Aorta (tissue), 5 donors: ENCODE measurements around the gene MRPL53. TPM values are rescaled to one million over a fixed set of nuclear protein-coding genes. Genes with fewer than 3 reads are reported as not detected.
A peak's percentile ranks its signal among the peaks of the same experiment; 100 is the strongest.

Experiments
- ATAC-seq: fragments of 200-7000 bp; cut with Tn5 transposase; one replicate; pipeline ENCODE4 v1.9.1; 2022; ENCODE audit warnings: moderate library complexity; ENCODE audit not compliant: low FRiP score
- DNase-seq, 2 donors: peaks; one replicate each; pipeline ENCODE4 v3.0.0-alpha.2; 2020
- H3K27ac ChIP-seq, 2 donors: one replicate each; pipeline ENCODE4 v1.5.1; 2013; ENCODE audit warnings: low read length in 2 of 2, mild to moderate bottlenecking in 2 of 2, moderate library complexity in 2 of 2, control low read depth in 1 of 2, inconsistent platforms in 1 of 2, low read depth in 1 of 2
- H3K27me3 ChIP-seq, 2 donors: one replicate each; pipeline ENCODE4 v1.6.1; 2013; ENCODE audit warnings: control low read depth in 1 of 2, low read length in 1 of 2, mild to moderate bottlenecking in 1 of 2, moderate library complexity in 1 of 2; ENCODE audit not compliant: insufficient read depth in 2 of 2, control insufficient read depth in 1 of 2
- H3K36me3 ChIP-seq, 2 donors: one replicate each; pipeline ENCODE4 v1.6.1; 2013; ENCODE audit warnings: control low read depth in 1 of 2, low read length in 1 of 2, mild to moderate bottlenecking in 1 of 2; ENCODE audit not compliant: insufficient read depth in 2 of 2, control insufficient read depth in 1 of 2
- H3K4me1 ChIP-seq, 2 donors: one replicate each; pipeline ENCODE4 v1.6.1; 2013; ENCODE audit warnings: low read length in 2 of 2, control low read depth in 1 of 2, mild to moderate bottlenecking in 1 of 2, moderate library complexity in 1 of 2; ENCODE audit not compliant: insufficient read depth in 2 of 2, control insufficient read depth in 1 of 2
- H3K4me3 ChIP-seq, 2 donors: one replicate each; pipeline ENCODE4 v1.5.1; 2013; ENCODE audit warnings: low read length in 2 of 2, control low read depth in 1 of 2, mild to moderate bottlenecking in 1 of 2
- H3K9me3 ChIP-seq: one replicate; pipeline ENCODE4 v1.6.1; 2013; ENCODE audit warnings: mild to moderate bottlenecking, low read length; ENCODE audit not compliant: control insufficient read depth
- WGBS, 2 donors: extraction: QIAGEN DNeasy Blood & Tissue Kit; methylation state at CpG; one replicate each; pipeline ENCODE4 v1.1.7; 2013; 5-methylcytosine and 5-hydroxymethylcytosine counted together
- intact Hi-C, 2 donors: fragments of 100-400 bp; cut with DNase I; formaldehyde crosslinking; loops; one replicate each; pipeline versions ENCODE4 v1.14.2 to v1.15.0; 2022
- polyA plus RNA-seq, 2 donors: library from polyadenylated mRNA; stranded (reverse); fragments of 200-250 nt; gene quantifications; one replicate each; pipeline ENCODE4 v1.2.3, GENCODE V29; 2013
- total RNA-seq, 2 donors: library from RNA; stranded (reverse); fragmentation: NEBNext Ultra II Directional; extraction: Animal tissue kit (Norgen Biotek cat#: 25700); gene quantifications; one replicate each; pipeline ENCODE4 v1.2.1, GENCODE V29; 2021
- donor health status: healthy with polysubstance abuse.
- donor health status: Bipolar disorder and iron deficiency.
- donor health status: DM: no; HTN: no; CAD: no.
- donor health status: DM: no; HTN: no; CAD: no.
- donor health status: DM: yes; HTN: yes; CAD: no.

Gene MRPL53
- total and polyA plus RNA-seq, 4 donors, result 55.1 to 63.1 (median 56.2) TPM

- WGBS, 2 donors, result 72% methylated on average over 45 of the region's 45 CpGs
- intact Hi-C loops, result no loop called here
- Histone ChIP-seq H3K27ac (no peak overlapping the region), H3K36me3 (peaks cover 0 to 1% of the 10 kb centered on the region in 2 donors), H3K4me1 (no peaks in the 10 kb centered on the region), H3K4me3 (no peak overlapping the region), H3K9me3 (no peaks in the 10 kb centered on the region), H3K27me3 (no peaks in the 10 kb centered on the region)
- ATAC-seq (no peak), DNase-seq (no peak)
Observed at GRCh38 chr2:74503506-74504475, 31.3 kb upstream of the MRPL53 start.

DNA sequence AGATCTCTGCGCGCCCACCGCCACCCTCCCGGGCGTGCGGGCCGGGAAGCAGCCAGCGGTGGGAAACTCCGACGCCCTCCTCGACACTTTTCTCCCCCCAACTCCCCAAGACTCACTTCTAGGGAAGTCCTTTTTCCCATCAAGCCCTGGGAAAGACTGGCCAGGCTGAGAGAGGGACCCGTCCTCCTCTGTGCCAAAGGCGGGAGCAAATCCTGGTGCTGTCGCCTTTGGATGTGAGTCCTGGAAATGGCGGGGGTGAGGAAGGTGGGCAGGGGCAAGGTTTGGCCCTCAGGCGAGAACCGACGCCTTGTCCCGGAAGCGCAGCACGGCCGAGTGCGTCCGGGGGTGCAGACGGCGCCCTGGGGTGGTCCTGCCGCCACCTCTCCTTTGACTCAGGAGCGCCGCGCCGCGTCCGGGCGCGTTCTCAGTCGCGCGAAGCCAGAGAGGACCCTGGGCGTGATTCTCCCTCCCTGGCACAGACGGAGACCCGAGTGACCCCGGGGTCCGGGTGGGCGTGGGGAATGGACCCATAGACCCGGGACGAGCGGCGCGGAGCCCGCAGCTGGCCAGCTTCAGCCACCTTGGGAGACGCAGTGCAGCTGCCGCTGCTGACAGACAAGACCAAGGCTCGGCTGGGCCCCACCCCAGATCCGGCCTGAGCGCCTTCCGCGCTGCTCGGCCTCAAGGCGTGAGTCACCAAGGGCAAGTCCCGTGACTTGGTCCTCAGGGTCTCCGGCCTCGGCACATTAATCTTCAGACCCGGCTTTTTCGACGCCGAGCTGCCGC is 30.4 kb upstream of the MRPL53 start:
- peak overlapping the region in 1 of 2 donors; percentile 27 for H3K4me3 ChIP-seq
- 5 to 6% methylated on average over 63 to 67 of the region's 67 CpGs for WGBS, 2 donors
- no peaks in the 10 kb centered on the region for H3K9me3 ChIP-seq
- peaks cover 0 to 1% of the 10 kb centered on the region in 2 donors for H3K36me3 ChIP-seq
- H3K27ac ChIP-seq, result no peak overlapping the region
- ATAC-seq (peak; percentile 67), DNase-seq (peak; percentile 91 to 93)
- H3K27me3 ChIP-seq, result no peaks in the 10 kb centered on the region
- intact Hi-C loops, result no loop called here
- H3K4me1 ChIP-seq, result no peaks in the 10 kb centered on the region

- ATAC-seq, result no peak
Observed at GRCh38 chr2:74502147-74502719, 29.8 kb upstream of the MRPL53 start.

DNA sequence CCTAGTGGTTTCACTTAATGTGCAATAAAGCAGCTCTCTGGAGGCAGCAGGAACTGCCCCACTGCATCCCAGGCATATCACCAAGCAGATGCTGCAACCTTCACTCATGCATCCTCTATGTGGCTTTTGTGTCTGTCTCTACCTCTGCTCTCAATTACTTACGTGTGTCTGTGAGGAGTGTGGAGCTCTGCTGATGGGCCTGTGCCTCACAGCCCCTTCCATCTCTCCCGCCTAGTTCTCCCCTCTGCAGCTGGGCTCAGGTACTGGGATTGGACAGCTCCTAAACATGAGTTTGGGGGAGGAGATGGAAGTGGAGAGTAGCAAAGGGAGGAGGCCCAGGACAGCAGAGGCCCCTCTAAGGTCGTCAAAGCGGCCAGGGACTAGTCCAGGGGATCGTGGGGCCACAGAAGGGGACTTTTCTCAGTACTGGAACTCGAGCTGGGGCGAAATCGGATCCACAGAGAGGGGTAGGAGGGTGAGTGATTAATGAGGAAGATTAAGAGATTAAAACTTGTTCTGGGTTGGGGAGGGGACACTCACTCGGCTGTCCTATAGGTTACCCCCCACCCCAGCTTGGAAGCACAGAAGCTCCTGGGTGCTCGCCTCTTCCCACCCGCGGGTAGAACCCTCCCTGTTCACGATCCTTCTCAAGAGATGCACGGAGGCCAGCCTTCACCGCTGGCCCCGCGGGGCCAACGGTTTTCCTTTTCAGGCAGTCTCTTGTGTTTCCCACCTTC is 29.0 kb upstream of the MRPL53 start:
- H3K36me3 ChIP-seq, result peaks cover 0 to 1% of the 10 kb centered on the region in 2 donors
- no peak for ATAC-seq
- intact Hi-C loops, result no loop called here
- no peak overlapping the region for H3K27ac ChIP-seq
- H3K9me3 ChIP-seq, result no peaks in the 10 kb centered on the region
- H3K4me1 ChIP-seq, result no peaks in the 10 kb centered on the region
- H3K27me3 ChIP-seq, result no peaks in the 10 kb centered on the region
- H3K4me3 ChIP-seq, result no peak overlapping the region
- WGBS, 2 donors, result 87 to 88% methylated on average over 18 of the region's 18 CpGs
- DNase-seq, result no peak

More at GRCh38 chr2:74502147-74502719, 29.8 kb upstream of the MRPL53 start:
- intact Hi-C loops, result no loop called here
- Histone ChIP-seq H3K36me3 (peaks cover 0 to 1% of the 10 kb centered on the region in 2 donors), H3K27me3 (no peaks in the 10 kb centered on the region), H3K4me3 (no peak overlapping the region), H3K9me3 (no peaks in the 10 kb centered on the region), H3K4me1 (no peaks in the 10 kb centered on the region), H3K27ac (no peak overlapping the region)
- WGBS, 2 donors, result 43 to 47% methylated on average over 32 of the region's 32 CpGs
- no peak for DNase-seq

DNA sequence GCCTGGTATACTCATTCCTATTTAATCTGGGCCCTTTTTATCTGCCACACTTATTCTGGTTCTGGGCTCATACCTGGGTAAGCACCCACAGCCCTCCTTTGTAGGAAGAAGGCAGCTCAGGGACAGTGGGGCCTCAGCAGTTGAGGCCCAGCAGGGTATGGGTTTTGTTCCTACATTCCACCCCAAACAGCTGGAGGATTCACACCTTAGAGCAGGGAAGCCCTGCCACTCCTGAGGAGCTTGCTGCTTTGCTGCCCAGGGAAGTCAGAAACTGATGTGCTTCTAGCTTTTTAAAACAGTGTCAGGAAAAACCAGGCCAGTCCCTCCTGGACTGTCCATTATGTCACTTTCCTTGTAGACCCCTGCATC is 28.1 kb upstream of the MRPL53 start:
- no peak for ATAC-seq
- no peak overlapping the region for H3K27ac ChIP-seq
- H3K4me1 ChIP-seq, result no peaks in the 10 kb centered on the region
- no peaks in the 10 kb centered on the region for H3K9me3 ChIP-seq
- intact Hi-C loops, result no loop called here
- DNase-seq, result no peak
- no peaks in the 10 kb centered on the region for H3K36me3 ChIP-seq
- H3K27me3 ChIP-seq, result no peaks in the 10 kb centered on the region
- H3K4me3 ChIP-seq, result no peak overlapping the region

DNA sequence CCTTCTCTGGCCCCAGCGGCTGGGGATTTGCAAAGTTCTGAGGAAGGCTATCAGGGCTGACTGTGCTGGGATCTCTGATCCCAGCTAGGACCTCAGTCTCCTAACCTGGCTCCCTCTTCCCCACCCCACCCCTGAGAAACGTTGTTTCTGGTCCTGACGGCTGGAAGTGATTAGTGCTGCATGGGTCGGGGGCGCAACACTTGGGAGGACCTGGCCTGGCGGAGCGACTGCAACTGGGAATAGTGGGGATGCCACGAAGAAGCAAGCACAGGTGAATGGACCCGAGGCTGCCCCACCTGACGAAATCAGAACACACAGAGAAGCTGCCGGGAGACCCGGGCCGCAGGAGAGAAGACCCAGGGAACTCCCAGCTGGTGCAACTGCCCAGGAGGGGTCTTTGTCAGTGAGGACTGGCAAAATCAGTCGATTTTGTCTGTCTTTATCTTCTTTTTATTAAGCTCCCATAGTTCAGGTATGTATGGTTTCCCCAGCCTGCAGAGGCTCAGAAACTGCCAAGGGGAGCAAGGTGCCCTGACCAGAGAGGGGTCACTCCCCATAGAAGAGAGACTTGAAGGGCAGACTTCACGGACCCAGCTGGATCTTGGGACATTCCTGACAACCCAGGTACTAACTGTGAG is 27.6 kb upstream of the MRPL53 start:
- Histone ChIP-seq H3K27ac (no peak overlapping the region), H3K27me3 (no peaks in the 10 kb centered on the region), H3K4me1 (no peaks in the 10 kb centered on the region), H3K4me3 (no peak overlapping the region), H3K9me3 (no peaks in the 10 kb centered on the region), H3K36me3 (no peaks in the 10 kb centered on the region)
- DNase-seq (no peak), ATAC-seq (no peak)
- intact Hi-C loops, result no loop called here
- 53 to 55% methylated on average over 15 of the region's 15 CpGs for WGBS, 2 donors

DNA sequence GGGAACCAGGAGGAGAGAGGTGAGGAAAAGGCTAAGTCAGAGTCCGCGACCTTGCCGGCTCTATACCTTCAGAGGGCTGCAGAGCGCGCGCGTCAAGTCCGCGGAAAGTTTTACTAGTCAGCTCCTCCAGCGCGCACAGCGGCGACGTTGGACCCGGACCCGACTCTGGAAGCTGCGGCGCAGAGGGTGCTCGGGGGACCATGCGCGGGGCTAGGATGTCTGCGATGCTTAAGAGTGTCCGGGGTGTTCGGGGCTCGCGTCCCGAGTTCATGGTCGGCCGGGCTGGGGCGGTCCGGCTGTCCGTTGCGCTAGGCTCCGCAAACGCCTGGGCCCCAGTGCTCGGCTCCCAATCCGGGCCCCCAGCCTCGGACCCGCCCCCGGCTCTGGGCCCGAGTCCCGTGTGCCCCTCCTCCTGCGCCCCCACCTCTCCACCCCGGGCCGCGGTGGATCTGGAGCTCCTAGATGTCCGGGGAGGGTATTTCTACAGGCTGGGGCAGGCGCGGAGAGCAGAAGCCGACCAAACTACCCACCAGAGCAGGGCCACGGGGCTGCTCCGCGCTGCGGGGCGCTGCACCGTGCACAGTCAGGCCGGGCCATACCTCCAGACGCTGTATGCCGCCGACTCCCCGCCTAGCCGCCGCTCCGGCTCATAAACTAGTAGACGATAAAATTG is 26.9 kb upstream of the MRPL53 start, which contains the start of gene LBX2:
Gene LBX2, minus strand, starts transcription at position 337 of the 673 bp plus-strand sequence. Its CDS starts 66 bp downstream, at position 271.
- no peaks in the 10 kb centered on the region for H3K27me3 ChIP-seq
- 2 to 3% methylated on average over 59 to 65 of the region's 65 CpGs for WGBS, 2 donors
- ATAC-seq, result no peak
- no peak within 1 kb of the TSS for H3K4me3 ChIP-seq
- H3K27ac ChIP-seq, result no peak within 1 kb of the TSS
- no peaks in the 10 kb centered on the region for H3K36me3 ChIP-seq
- intact Hi-C loops, result no loop called here
- no peak for DNase-seq
- no peaks in the 10 kb centered on the region for H3K4me1 ChIP-seq
- no peaks in the 10 kb centered on the region for H3K9me3 ChIP-seq
